Osteoblast (primary cell): ENCODE results near the gene TUSC2. TPM values are rescaled to one million over a fixed set of nuclear protein-coding genes. Genes with fewer than 3 reads are reported as not detected.

ENCODE experiments used
- DNase-seq: peaks from one replicate; pipeline ENCODE4 v3.0.0; 2011; ENCODE audit warnings: low spot score, mixed read lengths; ENCODE audit not compliant: insufficient read length; ENCODE audit errors: missing footprints
- H2AFZ ChIP-seq: 2 replicates; pipeline ENCODE4 v1.6.0; 2011; ENCODE audit warnings: mild to moderate bottlenecking, low read length
- H3K27ac ChIP-seq: 2 replicates; pipeline ENCODE4 v1.5.1; 2011; ENCODE audit warnings: mild to moderate bottlenecking, low read depth, low read length, moderate library complexity
- H3K27me3 ChIP-seq: 2 replicates; pipeline ENCODE4 v1.6.0; 2012; ENCODE audit warnings: mild to moderate bottlenecking, control low read depth, inconsistent platforms, low read length, moderate library complexity; ENCODE audit not compliant: insufficient read depth
- H3K36me3 ChIP-seq: 2 replicates; pipeline ENCODE4 v1.5.1; 2011; ENCODE audit warnings: mild to moderate bottlenecking, low read length, control low read depth, moderate library complexity; ENCODE audit not compliant: insufficient read depth
- H3K4me1 ChIP-seq: 2 replicates; pipeline ENCODE4 v1.5.1; 2011; ENCODE audit warnings: mild to moderate bottlenecking, low read length, control low read depth, moderate library complexity; ENCODE audit not compliant: insufficient read depth
- H3K4me2 ChIP-seq: 2 replicates; pipeline ENCODE4 v1.6.0; 2011; ENCODE audit warnings: mild to moderate bottlenecking, low read length; ENCODE audit not compliant: insufficient read depth
- H3K4me3 ChIP-seq: fragments of 200-600 bp; sonication (generic); 3 replicates; pipeline ENCODE4 v1.5.1; 2012; ENCODE audit warnings: mild to moderate bottlenecking, low read length, inconsistent platforms; ENCODE audit not compliant: insufficient read depth
- H3K79me2 ChIP-seq: 2 replicates; pipeline ENCODE4 v1.6.0; 2012; ENCODE audit warnings: mild to moderate bottlenecking, low read length, control low read depth, inconsistent platforms; ENCODE audit not compliant: insufficient read depth
- H3K9me3 ChIP-seq: 2 replicates; pipeline ENCODE4 v1.5.1; 2011; ENCODE audit warnings: low read depth, low read length, control low read depth
- H4K20me1 ChIP-seq: 2 replicates; pipeline ENCODE4 v1.6.0; 2012; ENCODE audit warnings: mild to moderate bottlenecking, low read length, control low read depth; ENCODE audit not compliant: insufficient read depth
- CTCF ChIP-seq: IDR thresholded peaks from 2 replicates; pipeline ENCODE4 v1.5.1; 2011; ENCODE audit warnings: mild to moderate bottlenecking, low read depth, low read length, moderate library complexity; ENCODE audit errors: extremely low read depth
- total RNA-seq: library from RNA; depleted of rRNA; stranded (reverse); fragments of >200 nt; gene quantifications from 2 replicates; pipeline ENCODE4 v1.2.3, GENCODE V29; 2012

Gene TUSC2
- total RNA-seq, 1 donor = 16.6 TPM

GRCh38 chr3:50333744-50334328 is 5.8 kb upstream of the TUSC2 start:
- Histone ChIP-seq H3K4me3 (peak overlapping the region; percentile 37), H3K27ac (peak overlapping the region; percentile 84), H3K4me2 (peak overlapping the region; percentile 83)

GRCh38 chr3:50331364-50331907 is 3.4 kb upstream of the TUSC2 start:
- Histone ChIP-seq H3K27me3 (no peaks in the 10 kb centered on the region), H2AFZ (no peak overlapping the region), H3K4me3 (no peak overlapping the region), H3K4me1 (peaks cover 47% of the 10 kb centered on the region), H3K27ac (no peak overlapping the region), H3K9me3 (no peaks in the 10 kb centered on the region), H3K79me2 (peaks cover 83% of the 10 kb centered on the region), H4K20me1 (peaks cover 53% of the 10 kb centered on the region), H3K36me3 (peaks cover 36% of the 10 kb centered on the region), H3K4me2 (no peak overlapping the region)
- TF ChIP-seq CTCF = no peak
- DNase-seq = no peak

More at GRCh38 chr3:50333744-50334328, 5.8 kb upstream of the TUSC2 start:
- Histone ChIP-seq H3K27me3 (no peaks in the 10 kb centered on the region), H3K4me1 (peaks cover 45% of the 10 kb centered on the region), H3K79me2 (peaks cover 86% of the 10 kb centered on the region), H3K9me3 (no peaks in the 10 kb centered on the region), H4K20me1 (peaks cover 49% of the 10 kb centered on the region), H3K36me3 (peaks cover 34% of the 10 kb centered on the region), H2AFZ (no peak overlapping the region)
- no peak for TF ChIP-seq CTCF
- DNase-seq = peak; percentile 97

GRCh38 chr3:50330330-50330729 is 2.3 kb upstream of the TUSC2 start:
- peaks cover 44% of the 10 kb centered on the region for H4K20me1 ChIP-seq
- no peak for TF ChIP-seq CTCF

GRCh38 chr3:50327129-50327528 is 894 bp downstream of the TUSC2 start:
- peak overlapping the region; percentile 86 for H3K27ac ChIP-seq
- TF ChIP-seq CTCF = no peak

More at GRCh38 chr3:50330330-50330729, 2.3 kb upstream of the TUSC2 start:
- H3K36me3 ChIP-seq = peaks cover 47% of the 10 kb centered on the region
- no peak overlapping the region for H3K4me2 ChIP-seq
- H3K9me3 ChIP-seq = no peaks in the 10 kb centered on the region
- no peak for DNase-seq
- peaks cover 76% of the 10 kb centered on the region for H3K79me2 ChIP-seq
- no peak overlapping the region for H3K27ac ChIP-seq
- H3K4me3 ChIP-seq = no peak overlapping the region
- H3K4me1 ChIP-seq = peaks cover 36% of the 10 kb centered on the region
- no peaks in the 10 kb centered on the region for H3K27me3 ChIP-seq
- H2AFZ ChIP-seq = no peak overlapping the region

More at GRCh38 chr3:50327129-50327528, 894 bp downstream of the TUSC2 start:
- DNase-seq = no peak
- peaks cover 42% of the 10 kb centered on the region for H3K36me3 ChIP-seq
- no peaks in the 10 kb centered on the region for H3K9me3 ChIP-seq
- H4K20me1 ChIP-seq = peaks cover 25% of the 10 kb centered on the region
- H3K4me2 ChIP-seq = peak overlapping the region; percentile 99
- H3K27me3 ChIP-seq = no peaks in the 10 kb centered on the region
- peaks cover 44% of the 10 kb centered on the region for H3K79me2 ChIP-seq
- no peak overlapping the region for H2AFZ ChIP-seq
- peaks cover 12% of the 10 kb centered on the region for H3K4me1 ChIP-seq
- H3K4me3 ChIP-seq = peak overlapping the region; percentile 94
